Fibroblast of pulmonary artery (primary cell): ENCODE data around the gene CACNB4.

Experiments used
- DNase-seq: peaks from one replicate; pipeline ENCODE4 v3.0.0-alpha.2; 2010; ENCODE audit warnings: low read depth
- H3K4me3 ChIP-seq: replicated peaks from 2 replicates; pipeline ENCODE4 v1.5.1; 2011; ENCODE audit warnings: low read depth, mild to moderate bottlenecking, control low read depth, low read length, moderate library complexity
- TF ChIP-seq, protein P1 (sequence below): IDR thresholded peaks from 2 replicates; pipeline ENCODE4 v1.5.1; 2011; ENCODE audit warnings: mild to moderate bottlenecking, control low read depth, low read length, inconsistent platforms; ENCODE audit errors: missing control alignments

Gene CACNB4

DNA sequence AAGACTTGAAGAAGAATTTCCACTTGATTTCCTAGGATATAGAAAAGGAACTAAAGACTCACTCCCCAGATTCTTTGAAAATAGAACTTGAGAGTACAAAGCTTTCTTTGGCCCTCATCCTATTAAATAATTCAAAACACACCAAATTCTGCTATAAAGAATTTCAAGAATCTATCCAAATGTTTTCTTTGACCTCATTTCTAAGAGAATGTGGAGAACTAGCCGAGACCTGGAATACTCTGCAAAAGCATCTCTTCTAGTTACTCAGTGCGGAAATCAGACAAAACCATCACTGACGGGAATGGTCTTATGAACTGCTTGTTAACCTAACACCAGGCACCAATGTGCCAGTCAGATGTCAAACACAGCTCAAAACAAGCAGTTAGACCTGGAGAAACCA is 226.4 kb downstream of the CACNB4 start:
- TF ChIP-seq, protein P1, sequence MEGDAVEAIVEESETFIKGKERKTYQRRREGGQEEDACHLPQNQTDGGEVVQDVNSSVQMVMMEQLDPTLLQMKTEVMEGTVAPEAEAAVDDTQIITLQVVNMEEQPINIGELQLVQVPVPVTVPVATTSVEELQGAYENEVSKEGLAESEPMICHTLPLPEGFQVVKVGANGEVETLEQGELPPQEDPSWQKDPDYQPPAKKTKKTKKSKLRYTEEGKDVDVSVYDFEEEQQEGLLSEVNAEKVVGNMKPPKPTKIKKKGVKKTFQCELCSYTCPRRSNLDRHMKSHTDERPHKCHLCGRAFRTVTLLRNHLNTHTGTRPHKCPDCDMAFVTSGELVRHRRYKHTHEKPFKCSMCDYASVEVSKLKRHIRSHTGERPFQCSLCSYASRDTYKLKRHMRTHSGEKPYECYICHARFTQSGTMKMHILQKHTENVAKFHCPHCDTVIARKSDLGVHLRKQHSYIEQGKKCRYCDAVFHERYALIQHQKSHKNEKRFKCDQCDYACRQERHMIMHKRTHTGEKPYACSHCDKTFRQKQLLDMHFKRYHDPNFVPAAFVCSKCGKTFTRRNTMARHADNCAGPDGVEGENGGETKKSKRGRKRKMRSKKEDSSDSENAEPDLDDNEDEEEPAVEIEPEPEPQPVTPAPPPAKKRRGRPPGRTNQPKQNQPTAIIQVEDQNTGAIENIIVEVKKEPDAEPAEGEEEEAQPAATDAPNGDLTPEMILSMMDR: no peak
- no peak for DNase-seq
- H3K4me3 ChIP-seq: no peak overlapping the region

DNA sequence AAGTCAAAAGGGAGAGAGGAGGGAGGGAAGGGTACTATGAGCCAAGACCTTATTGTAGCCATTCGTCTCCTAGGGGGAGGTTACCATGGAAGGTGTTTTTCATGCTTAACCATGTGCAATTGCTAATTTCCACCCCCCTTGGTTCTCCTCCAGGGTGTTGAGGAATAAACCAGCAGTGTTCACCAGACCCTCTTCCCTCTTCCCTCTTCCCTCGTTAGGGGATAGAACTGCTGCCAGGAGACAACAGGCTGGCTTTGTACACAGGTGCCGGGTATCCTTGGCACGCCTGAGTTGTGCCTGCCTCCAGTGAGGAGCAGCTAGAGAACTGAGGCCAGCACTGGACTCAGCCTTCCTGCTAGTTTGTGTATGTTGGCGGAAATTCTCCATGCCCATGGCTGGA is 229.6 kb downstream of the CACNB4 start:
- H3K4me3 ChIP-seq: no peak overlapping the region
- TF ChIP-seq, protein P1: no peak
- no peak for DNase-seq

DNA sequence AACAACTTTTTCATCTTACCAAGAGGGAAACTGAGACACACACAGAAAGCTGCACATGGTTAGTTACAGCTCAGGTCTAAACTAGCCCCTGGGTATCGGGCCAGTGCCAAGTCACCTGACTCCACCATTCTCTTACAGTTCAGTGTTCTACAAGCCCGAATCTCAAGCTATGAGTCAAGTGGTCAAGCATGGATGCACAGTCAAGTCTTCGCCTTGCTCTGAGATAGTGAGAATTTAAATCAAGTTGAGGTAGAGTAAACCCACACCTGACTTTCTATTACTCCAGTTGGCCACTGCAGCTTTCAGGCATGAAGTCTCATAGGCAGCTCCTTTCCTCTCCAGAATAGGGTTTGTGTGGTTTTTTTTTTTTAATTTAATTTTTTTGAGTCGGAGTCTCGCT is 236.1 kb downstream of the CACNB4 start:
- TF ChIP-seq, protein P1: no peak

DNA sequence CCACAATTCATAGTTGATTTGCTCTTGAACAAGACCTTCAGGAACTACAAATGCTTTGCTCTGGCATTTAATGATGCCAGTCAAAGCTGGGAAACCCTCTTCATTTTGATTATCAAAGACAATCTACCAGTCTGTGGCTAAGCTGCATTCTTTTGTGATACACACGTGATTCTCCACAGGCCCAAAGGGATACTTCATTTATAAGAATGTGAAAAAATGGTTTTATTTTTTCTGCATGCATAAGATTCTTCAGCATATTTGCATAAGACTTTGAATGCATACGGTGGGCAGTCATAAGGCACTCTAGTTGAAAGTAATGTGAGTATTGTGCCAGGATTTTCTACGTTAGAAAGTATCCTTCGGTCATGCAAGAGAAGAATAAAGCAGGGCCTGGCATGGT is 237.7 kb downstream of the CACNB4 start:
- TF ChIP-seq, protein P1: no peak
- DNase-seq: no peak
- H3K4me3 ChIP-seq: no peak overlapping the region

More for the DNA sequence above, 236.1 kb downstream of the CACNB4 start:
- DNase-seq: no peak
- H3K4me3 ChIP-seq: no peak overlapping the region

DNA sequence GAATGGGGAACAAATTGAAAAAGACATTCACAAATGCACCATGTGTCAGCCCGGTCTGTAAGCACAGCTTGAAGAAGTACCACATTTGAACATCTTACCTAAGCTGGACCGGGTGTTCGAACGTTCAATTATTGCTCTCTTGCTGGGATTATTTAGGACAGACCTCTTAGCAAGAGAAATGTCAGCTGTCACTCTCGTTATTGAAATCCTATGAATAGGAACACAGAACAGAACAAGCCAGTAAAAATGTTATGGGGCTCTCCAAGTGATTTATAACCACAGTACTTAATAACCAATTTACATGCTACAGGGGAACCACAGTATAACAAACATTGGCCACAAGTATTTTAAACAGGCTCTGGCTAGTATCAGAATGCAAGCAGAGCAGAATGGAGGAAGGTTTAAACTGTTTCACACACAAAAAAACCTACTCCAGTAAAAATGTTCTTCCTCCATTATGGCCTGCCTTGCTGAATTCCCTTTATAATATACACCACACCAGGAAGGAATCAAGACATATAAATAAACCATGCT is 238.2 kb downstream of the CACNB4 start:
- DNase-seq: no peak
- H3K4me3 ChIP-seq: no peak overlapping the region
- TF ChIP-seq, protein P1: no peak

DNA sequence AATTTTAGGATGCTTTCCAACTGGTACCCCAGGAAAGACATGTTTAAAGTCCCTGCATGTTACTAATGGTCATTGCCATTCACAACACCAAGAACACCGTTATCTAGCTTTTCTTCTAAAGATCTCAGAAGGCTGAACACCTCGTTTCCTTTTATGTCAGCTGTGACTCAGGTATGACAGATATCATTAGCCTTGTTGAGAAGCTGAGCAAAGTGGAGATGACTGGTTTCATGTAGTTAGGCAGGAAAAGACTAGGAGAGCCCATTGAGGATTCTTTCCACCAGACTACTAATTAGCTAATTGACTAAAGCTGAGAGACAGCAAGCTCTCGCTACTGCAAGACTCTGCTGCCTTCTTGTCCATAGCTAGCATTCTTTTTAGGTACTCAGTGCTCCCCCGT is 238.6 kb downstream of the CACNB4 start:
- H3K4me3 ChIP-seq: no peak overlapping the region
- no peak for DNase-seq
- TF ChIP-seq, protein P1: no peak

DNA sequence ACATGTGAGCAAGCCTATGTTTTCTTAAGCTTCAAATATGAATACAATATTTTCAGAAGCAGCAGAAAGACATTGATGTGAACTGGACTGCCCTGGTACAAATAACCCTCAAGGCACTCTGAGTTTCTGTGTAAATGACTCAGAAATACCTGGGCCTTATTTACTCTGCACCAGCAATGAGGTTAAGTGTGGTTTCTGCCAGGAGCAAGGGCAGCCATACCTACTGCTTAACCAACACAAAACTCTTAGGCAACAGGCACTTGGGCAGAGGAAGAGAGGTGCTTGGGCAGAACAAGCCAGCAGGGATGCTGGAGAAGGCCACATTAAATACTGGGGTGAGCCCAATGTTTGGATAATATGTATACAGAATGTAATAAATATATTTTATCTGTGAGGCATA is 241.2 kb downstream of the CACNB4 start:
- no peak for DNase-seq
- no peak overlapping the region for H3K4me3 ChIP-seq
- TF ChIP-seq, protein P1: no peak
